OCI-LY3 (cell line): ENCODE measurements around the gene BEND4.
"Not testable (repeated sequence)": the region's sequence is repeated elsewhere in the genome, so short reads cannot be mapped to it uniquely, and the experiment has no call there.

Source experiments
- H2AFZ ChIP-seq: fragments of 200-600, 300-600 bp; shearing (Covaris generic); 2 replicates; pipeline ENCODE4 v1.6.0; 2014; ENCODE audit warnings: antibody characterized with exemption, low read depth, low read length
- H3K27ac ChIP-seq: fragments of 200-600, 300-600 bp; sonication (generic); 2 replicates; pipeline ENCODE4 v1.5.1; 2014; ENCODE audit warnings: mild to moderate bottlenecking, low read length, moderate library complexity, mixed read lengths
- H3K27me3 ChIP-seq: fragments of 200-600, 300-600 bp; sonication (generic); 2 replicates; pipeline ENCODE4 v1.6.1; 2014; ENCODE audit warnings: low read depth, low read length, mixed read lengths
- H3K36me3 ChIP-seq: fragments of 200-600, 300-600 bp; sonication (generic); replicated peaks from 2 replicates; pipeline ENCODE3; 2014; ENCODE audit warnings: low read depth, low read length, mixed read lengths
- H3K4me1 ChIP-seq: fragments of 300-600, 200-600 bp; sonication (generic); 2 replicates; pipeline ENCODE4 v1.6.1; 2014; ENCODE audit warnings: low read length, mixed read lengths
- H3K4me2 ChIP-seq: fragments of 200-600, 300-600 bp; sonication (generic); 2 replicates; pipeline ENCODE4 v1.6.1; 2014; ENCODE audit warnings: low read length, mixed read lengths
- H3K4me3 ChIP-seq: fragments of 300-600, 200-600 bp; sonication (generic); 2 replicates; pipeline ENCODE4 v1.5.1; 2014; ENCODE audit warnings: antibody characterized with exemption, mild to moderate bottlenecking, low read length, moderate library complexity
- H3K79me2 ChIP-seq: fragments of 300-600, 200-600 bp; shearing (Covaris generic); 2 replicates; pipeline ENCODE4 v1.6.1; 2014; ENCODE audit warnings: mild to moderate bottlenecking, low read length, mixed read lengths
- H3K9ac ChIP-seq: fragments of 300-600, 200-600 bp; shearing (Covaris generic); 2 replicates; pipeline ENCODE4 v1.6.0; 2014; ENCODE audit warnings: mild to moderate bottlenecking, low read length, moderate library complexity
- H3K9me3 ChIP-seq: fragments of 200-600, 300-600 bp; shearing (Covaris generic); 2 replicates; pipeline ENCODE4 v1.6.1; 2014; ENCODE audit warnings: low read length, mixed read lengths; ENCODE audit not compliant: insufficient read depth
- H4K20me1 ChIP-seq: fragments of 200-600, 300-600 bp; sonication (generic); 2 replicates; pipeline ENCODE4 v1.6.1; 2016; ENCODE audit warnings: low read length, mixed read lengths; ENCODE audit not compliant: insufficient read depth
- EZH2phosphoT487 ChIP-seq: fragments of 200-600 bp; shearing (Covaris generic); IDR thresholded peaks from 2 replicates; pipeline ENCODE4 v1.6.1; 2018; ENCODE audit warnings: antibody characterized with exemption, mixed run types, low read depth
- TF ChIP-seq, protein P1 (sequence below): fragments of 200-600, 300-600 bp; sonication (generic); IDR thresholded peaks from 2 replicates; pipeline ENCODE4 v1.5.1; 2014; ENCODE audit warnings: antibody characterized with exemption, low read length, low read depth

BEND4 gene

DNA sequence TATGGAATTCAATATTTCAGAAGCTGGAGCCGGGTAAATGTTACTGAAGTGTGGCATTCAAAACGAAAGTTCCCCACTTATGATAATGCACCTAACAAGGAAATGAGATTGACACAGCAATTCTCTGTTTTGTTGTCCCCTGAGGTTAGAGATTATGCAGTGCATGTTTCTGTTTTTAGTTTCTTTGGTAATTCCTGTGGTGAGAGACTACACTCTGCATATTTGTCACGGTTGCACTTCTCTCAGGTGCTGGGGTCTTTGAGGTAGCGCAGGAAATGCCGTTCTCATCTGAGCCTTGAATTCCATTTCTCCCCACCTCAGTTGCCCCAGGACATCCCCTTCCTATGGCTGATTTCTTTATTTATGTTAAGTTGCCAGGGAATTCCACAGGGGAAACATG, 15.3 kb upstream of the BEND4 start:
- Histone ChIP-seq H3K9me3 (peaks cover 18% of the 10 kb centered on the region; the same call in 1 of the 2 replicates), H3K9ac (no peak overlapping the region), H2AFZ (no peak overlapping the region), H3K4me1 (peaks cover 30% of the 10 kb centered on the region), H3K36me3 (peaks cover 23% of the 10 kb centered on the region), H3K4me2 (peak overlapping the region; percentile 76), H3K27me3 (no peaks in the 10 kb centered on the region), H4K20me1 (no peaks in the 10 kb centered on the region), H3K79me2 (no peaks in the 10 kb centered on the region), H3K27ac (peak overlapping the region; percentile 66), H3K4me3 (peak overlapping the region; percentile 57)
- TF ChIP-seq, protein P1, sequence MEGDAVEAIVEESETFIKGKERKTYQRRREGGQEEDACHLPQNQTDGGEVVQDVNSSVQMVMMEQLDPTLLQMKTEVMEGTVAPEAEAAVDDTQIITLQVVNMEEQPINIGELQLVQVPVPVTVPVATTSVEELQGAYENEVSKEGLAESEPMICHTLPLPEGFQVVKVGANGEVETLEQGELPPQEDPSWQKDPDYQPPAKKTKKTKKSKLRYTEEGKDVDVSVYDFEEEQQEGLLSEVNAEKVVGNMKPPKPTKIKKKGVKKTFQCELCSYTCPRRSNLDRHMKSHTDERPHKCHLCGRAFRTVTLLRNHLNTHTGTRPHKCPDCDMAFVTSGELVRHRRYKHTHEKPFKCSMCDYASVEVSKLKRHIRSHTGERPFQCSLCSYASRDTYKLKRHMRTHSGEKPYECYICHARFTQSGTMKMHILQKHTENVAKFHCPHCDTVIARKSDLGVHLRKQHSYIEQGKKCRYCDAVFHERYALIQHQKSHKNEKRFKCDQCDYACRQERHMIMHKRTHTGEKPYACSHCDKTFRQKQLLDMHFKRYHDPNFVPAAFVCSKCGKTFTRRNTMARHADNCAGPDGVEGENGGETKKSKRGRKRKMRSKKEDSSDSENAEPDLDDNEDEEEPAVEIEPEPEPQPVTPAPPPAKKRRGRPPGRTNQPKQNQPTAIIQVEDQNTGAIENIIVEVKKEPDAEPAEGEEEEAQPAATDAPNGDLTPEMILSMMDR = no peak
- peak; percentile 76; the same call in 1 of the 2 replicates for TF ChIP-seq EZH2phosphoT487

GRCh38 chr4:42166186-42166585, 13.7 kb upstream of the BEND4 start:
- H3K9me3 ChIP-seq = peaks cover 18% of the 10 kb centered on the region; the same call in 1 of the 2 replicates
- not testable (repeated sequence) for H2AFZ ChIP-seq, H4K20me1 ChIP-seq, H3K27me3 ChIP-seq, H3K27ac ChIP-seq, H3K79me2 ChIP-seq, H3K9ac ChIP-seq, H3K4me2 ChIP-seq, H3K4me3 ChIP-seq
- peaks cover 23% of the 10 kb centered on the region for H3K36me3 ChIP-seq
- peaks cover 30% of the 10 kb centered on the region for H3K4me1 ChIP-seq

GRCh38 chr4:42159271-42160001, 7.0 kb upstream of the BEND4 start:
- Histone ChIP-seq H3K9me3 (peaks cover 6% of the 10 kb centered on the region; the same call in 1 of the 2 replicates), H2AFZ (no peak overlapping the region), H3K4me2 (no peak overlapping the region), H3K27me3 (no peaks in the 10 kb centered on the region), H3K79me2 (no peaks in the 10 kb centered on the region), H3K4me3 (no peak overlapping the region), H3K4me1 (peaks cover 3% of the 10 kb centered on the region; the same call in 1 of the 2 replicates), H4K20me1 (no peaks in the 10 kb centered on the region), H3K36me3 (peaks cover 1% of the 10 kb centered on the region), H3K27ac (no peak overlapping the region), H3K9ac (no peak overlapping the region)
- no peak for TF ChIP-seq EZH2phosphoT487
- TF ChIP-seq, protein P1 = no peak

GRCh38 chr4:42151568-42152506, 618 bp downstream of the BEND4 start:
- Histone ChIP-seq H2AFZ (peak overlapping the region; percentile 92), H3K9ac (peak overlapping the region; percentile 71), H4K20me1 (no peaks in the 10 kb centered on the region), H3K4me3 (peak overlapping the region; percentile 89), H3K79me2 (peaks cover 5% of the 10 kb centered on the region; the same call in 1 of the 2 replicates), H3K4me2 (peak overlapping the region; percentile 89), H3K4me1 (peaks cover 39% of the 10 kb centered on the region), H3K27ac (0 out of 2 replicates have a peak overlapping the region, but pooled peaks have one; percentile 7), H3K36me3 (no peaks in the 10 kb centered on the region), H3K9me3 (no peaks in the 10 kb centered on the region), H3K27me3 (no peaks in the 10 kb centered on the region)
- TF ChIP-seq EZH2phosphoT487 = no peak
- TF ChIP-seq, protein P1 = no peak
